PC-3 (cell line): ENCODE data around the gene SLMAP. TPM values are rescaled to one million over a fixed set of nuclear protein-coding genes. Genes with fewer than 3 reads are reported as not detected.

Experiments used
- ATAC-seq: fragments of 200-7000 bp; cut with Tn5 transposase; 2 replicates; pipeline ENCODE4 v1.9.1; 2020; ENCODE audit warnings: mild to moderate bottlenecking, moderate library complexity
- BruUV-seq: library from RNA; stranded (reverse); fragments of 400-500 nt; replicated peaks from 2 replicates; lab custom pipeline; 2021; lab: Mats Ljungman, UMichigan
- CTCF ChIA-PET: fragments of 300-600 bp; sonication (Branson Sonifier 250); formaldehyde crosslinking; loops from one replicate; lab custom pipeline; 2022; ENCODE audit warnings: antibody characterized with exemption; lab: Charles Lee
- POLR2A ChIA-PET: fragments of 300-600 bp; sonication (Branson Sonifier 250); formaldehyde crosslinking; loops from one replicate; lab custom pipeline; 2022; ENCODE audit warnings: antibody characterized with exemption; ENCODE audit not compliant: unreplicated experiment; lab: Charles Lee
- DNase-seq: peaks from one replicate; pipeline ENCODE4 v3.0.0-alpha.2; 2015
- H2AFZ ChIP-seq: fragments of 300-600 bp; sonication (generic); 2 replicates; pipeline ENCODE4 v1.6.0; 2016; ENCODE audit warnings: antibody characterized with exemption, low read length
- H3F3A ChIP-seq: fragments of 300-600 bp; sonication (generic); one replicate; pipeline ENCODE4 v1.6.0; 2017; ENCODE audit warnings: antibody characterized with exemption, low read length, control low read depth, mild to moderate bottlenecking; ENCODE audit not compliant: unreplicated experiment
- H3K27ac ChIP-seq: fragments of 300-600 bp; sonication (generic); 2 replicates; pipeline ENCODE4 v1.5.1; 2016; ENCODE audit warnings: mild to moderate bottlenecking, low read length
- H3K27me3 ChIP-seq: fragments of 300-600 bp; sonication (generic); 2 replicates; pipeline ENCODE4 v1.6.1; 2016; ENCODE audit warnings: low read length, mixed read lengths
- H3K36me3 ChIP-seq: fragments of 300-600 bp; sonication (generic); 2 replicates; pipeline ENCODE4 v1.6.1; 2016; ENCODE audit warnings: low read depth, mixed run types, low read length, mixed read lengths
- H3K4me1 ChIP-seq: fragments of 300-600 bp; sonication (generic); 2 replicates; pipeline ENCODE4 v1.5.1; 2016; ENCODE audit warnings: low read length; ENCODE audit not compliant: insufficient read depth
- H3K4me2 ChIP-seq: fragments of 300-600 bp; sonication (generic); 2 replicates; pipeline ENCODE4 v1.6.0; 2016; ENCODE audit warnings: low read length
- H3K4me3 ChIP-seq: fragments of 300-600 bp; sonication (generic); 2 replicates; pipeline ENCODE4 v1.5.1; 2016; ENCODE audit warnings: mild to moderate bottlenecking, low read length, mixed read lengths
- H3K79me2 ChIP-seq: fragments of 300-600 bp; sonication (generic); 2 replicates; pipeline ENCODE4 v1.6.1; 2017; ENCODE audit warnings: low read length, mixed read lengths
- H3K9ac ChIP-seq: fragments of 300-600 bp; sonication (generic); 2 replicates; pipeline ENCODE4 v1.6.0; 2016; ENCODE audit warnings: mild to moderate bottlenecking, low read length
- H3K9me2 ChIP-seq: fragments of 300-600 bp; sonication (generic); replicated peaks from 2 replicates; pipeline ENCODE4 v1.6.1; 2016; ENCODE audit warnings: mixed run types, low read length, mixed read lengths
- H3K9me3 ChIP-seq: fragments of 300-600 bp; sonication (generic); 2 replicates; pipeline ENCODE4 v1.6.1; 2016; ENCODE audit warnings: low read length, mixed read lengths
- H4K20me1 ChIP-seq: fragments of 300-600 bp; sonication (generic); 2 replicates; pipeline ENCODE4 v1.6.1; 2016; ENCODE audit warnings: low read length, mixed read lengths
- CTCF ChIP-seq: fragments of 300-600 bp; sonication (generic); conservative IDR thresholded peaks from 2 replicates; pipeline ENCODE4 v1.5.1; 2017; ENCODE audit warnings: antibody characterized with exemption, low read depth, mild to moderate bottlenecking, low read length
- EZH2 ChIP-seq: fragments of 300-600 bp; sonication (generic); IDR thresholded peaks from one replicate; pipeline ENCODE4 v1.6.1; 2017; ENCODE audit warnings: antibody characterized with exemption, mild to moderate bottlenecking, low read length; ENCODE audit not compliant: unreplicated experiment
- EZH2phosphoT487 ChIP-seq: fragments of 300-600 bp; sonication (generic); IDR thresholded peaks from 2 replicates; pipeline ENCODE4 v1.6.1; 2018; ENCODE audit warnings: mild to moderate bottlenecking, antibody characterized with exemption, low read length, borderline replicate concordance
- intact Hi-C: fragments of 100-400 bp; cut with micrococcal nuclease; formaldehyde crosslinking; loops from 2 replicates; pipeline ENCODE4 v1.9.0; 2023
- total RNA-seq: library from RNA; depleted of rRNA; stranded (reverse); fragments of >200 nt; gene quantifications from 2 replicates; pipeline ENCODE4 v1.2.3, GENCODE V29; 2014

The SLMAP gene
- total RNA-seq, 1 experiment from 2014 or later = 60.0 TPM

- H3K79me2 ChIP-seq = peaks cover 99% of the 10 kb centered on the region
- ATAC-seq (no peak), DNase-seq (no peak)
- H3K9ac ChIP-seq = no peak overlapping the region
- peaks cover 67% of the 10 kb centered on the region for H4K20me1 ChIP-seq
- H3K36me3 ChIP-seq = peaks cover 21% of the 10 kb centered on the region; the same call in 1 of the 2 replicates
- ChIA-PET POLR2A (no interaction called here), CTCF (no interaction called here)
- H3K27ac ChIP-seq = no peak overlapping the region
- no peak overlapping the region for H3K4me3 ChIP-seq
- no peaks in the 10 kb centered on the region for H3K4me1 ChIP-seq
- intact Hi-C loops = no loop called here
- H3F3A ChIP-seq = peaks cover 3% of the 10 kb centered on the region
- no peak overlapping the region for H3K4me2 ChIP-seq
- no peak overlapping the region for H2AFZ ChIP-seq
- no peaks in the 10 kb centered on the region for H3K27me3 ChIP-seq
- TF ChIP-seq EZH2 = no peak
- TF ChIP-seq CTCF = no peak
- no peak for TF ChIP-seq EZH2phosphoT487
- no peaks in the 10 kb centered on the region for H3K9me2 ChIP-seq
- H3K9me3 ChIP-seq = no peaks in the 10 kb centered on the region
- no TSS peak for BruUV-seq
These were observed 12.5 kb downstream of the SLMAP start for GRCh38 chr3:57768595-57768994.

GRCh38 chr3:57770009-57770827 is 14.1 kb downstream of the SLMAP start:
- Histone ChIP-seq H3K9me2 (no peaks in the 10 kb centered on the region), H3K4me1 (no peaks in the 10 kb centered on the region), H2AFZ (no peak overlapping the region), H3K4me2 (no peak overlapping the region), H4K20me1 (peaks cover 51% of the 10 kb centered on the region), H3K27ac (no peak overlapping the region), H3K27me3 (no peaks in the 10 kb centered on the region), H3K9me3 (no peaks in the 10 kb centered on the region), H3K9ac (no peak overlapping the region), H3K4me3 (no peak overlapping the region), H3K79me2 (peaks cover 97% of the 10 kb centered on the region), H3K36me3 (peaks cover 14% of the 10 kb centered on the region; the same call in 1 of the 2 replicates), H3F3A (no peaks in the 10 kb centered on the region)
- intact Hi-C loops = no loop called here
- no peak for TF ChIP-seq EZH2phosphoT487
- TF ChIP-seq CTCF = no peak
- TF ChIP-seq EZH2 = no peak
- ATAC-seq (no peak), DNase-seq (no peak)
- ChIA-PET POLR2A (no interaction called here), CTCF (no interaction called here)
- BruUV-seq = no TSS peak

- no peak overlapping the region for H2AFZ ChIP-seq
- peaks cover 12% of the 10 kb centered on the region; the same call in 1 of the 2 replicates for H3K36me3 ChIP-seq
- no peaks in the 10 kb centered on the region for H3K9me3 ChIP-seq
- TF ChIP-seq EZH2 (no peak), EZH2phosphoT487 (no peak), CTCF (no peak)
- no peak for DNase-seq
- no peak overlapping the region for H3K27ac ChIP-seq
- peaks cover 96% of the 10 kb centered on the region for H3K79me2 ChIP-seq
- no peak overlapping the region for H3K9ac ChIP-seq
- no peak for ATAC-seq
- POLR2A ChIA-PET = no interaction called here
- no peaks in the 10 kb centered on the region for H3F3A ChIP-seq
- no peaks in the 10 kb centered on the region for H3K9me2 ChIP-seq
- peaks cover 45% of the 10 kb centered on the region for H4K20me1 ChIP-seq
- CTCF ChIA-PET = no interaction called here
- intact Hi-C loops = no loop called here
- no peak overlapping the region for H3K4me2 ChIP-seq
- H3K27me3 ChIP-seq = no peaks in the 10 kb centered on the region
- no TSS peak for BruUV-seq
- H3K4me1 ChIP-seq = no peaks in the 10 kb centered on the region
- H3K4me3 ChIP-seq = no peak overlapping the region
These were observed 16.1 kb downstream of the SLMAP start for GRCh38 chr3:57772251-57772650.
